Activated CD8-positive, alpha-beta memory T cell treated with anti-CD3 and anti-CD28 coated beads, Interleukin-2, amount 50 U/mL, for 1 hour (primary cell): ENCODE results near the gene SLC12A6.

ENCODE experiments used
- DNase-seq: peaks from one replicate; pipeline ENCODE4 v3.0.0-alpha.2; 2020; ENCODE audit errors: extremely low read depth

The SLC12A6 gene

DNA sequence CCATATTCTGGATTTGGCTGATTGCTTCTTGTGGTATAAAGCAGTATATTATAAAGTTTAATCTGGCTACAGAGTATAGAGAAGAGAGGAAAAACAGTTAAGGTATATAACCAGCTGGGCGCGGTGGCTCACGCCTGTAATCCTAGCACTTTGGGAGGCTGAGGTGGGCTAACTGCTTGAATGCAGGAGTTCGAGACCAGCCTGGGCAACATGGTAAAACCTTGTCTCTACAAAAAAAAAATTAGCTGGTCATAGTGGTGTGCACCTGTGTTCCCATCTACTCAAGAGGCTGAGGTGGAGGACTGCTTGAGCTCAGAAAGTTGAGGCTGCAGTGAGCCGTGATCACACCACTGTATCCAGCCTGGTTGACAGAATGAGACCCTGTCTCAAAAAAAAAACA lies 7.3 kb downstream of the SLC12A6 start:
- DNase-seq, result no peak

DNA sequence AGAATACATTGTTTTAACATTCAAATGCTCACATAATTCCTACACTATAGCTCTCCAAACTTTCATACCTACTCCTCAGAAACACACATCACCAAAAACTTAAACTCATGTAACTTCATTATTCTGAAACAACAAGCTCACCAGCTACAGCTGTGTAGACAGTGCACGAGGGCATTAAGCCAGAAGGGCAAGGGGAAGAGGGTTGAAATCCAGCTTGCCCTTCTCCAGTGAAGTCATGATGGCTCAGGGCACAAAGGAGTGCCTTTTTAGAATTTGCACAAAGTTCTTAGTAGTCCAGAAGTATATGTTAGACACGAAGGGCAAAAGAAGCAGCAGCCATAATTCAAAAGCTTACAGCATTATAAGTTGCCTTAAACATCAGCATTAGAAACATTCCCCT lies 8.6 kb downstream of the SLC12A6 start:
- no peak for DNase-seq

DNA sequence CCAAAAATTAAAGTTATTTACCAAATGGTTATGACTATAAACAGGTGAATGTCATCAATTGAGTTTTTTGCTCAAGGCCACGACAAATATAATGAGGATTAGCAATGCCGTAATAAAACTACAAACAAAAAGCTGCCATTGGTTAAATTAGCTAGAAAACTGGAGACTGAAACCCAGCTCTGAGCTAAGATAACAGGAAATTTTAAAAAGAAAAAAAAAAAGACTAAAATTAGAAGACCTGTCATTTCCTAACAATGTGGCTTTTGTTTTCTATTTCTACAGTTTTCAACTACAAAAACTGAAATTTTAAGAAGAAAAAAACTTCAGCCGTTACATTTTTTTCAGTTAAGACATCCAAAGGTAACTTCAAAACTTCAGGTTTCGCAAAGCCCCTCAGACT lies 9.7 kb downstream of the SLC12A6 start:
- no peak for DNase-seq

- no peak for DNase-seq
Measured at GRCh38 chr15:34325368-34325767, 12.2 kb downstream of the SLC12A6 start.

GRCh38 chr15:34324933-34325332 lies 12.6 kb downstream of the SLC12A6 start:
- no peak for DNase-seq

DNA sequence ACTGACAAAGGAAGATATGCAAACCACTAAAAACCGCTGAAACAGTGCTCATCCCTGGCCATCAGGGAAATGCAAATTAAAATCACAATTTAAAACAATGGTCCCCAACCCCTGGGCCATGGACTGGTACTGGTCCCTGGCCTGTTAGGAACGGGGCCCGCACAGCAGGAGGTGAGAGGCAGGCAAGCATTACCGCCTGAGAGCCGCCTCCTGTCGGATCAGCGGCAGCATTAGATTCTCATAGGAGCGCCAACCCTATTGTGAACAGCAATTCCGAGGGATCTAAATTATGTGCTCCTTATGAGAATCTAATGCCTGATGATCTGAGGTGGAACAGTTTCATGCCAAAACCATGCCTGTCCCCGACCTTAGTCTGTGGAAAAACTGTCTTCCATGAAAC lies 14.4 kb downstream of the SLC12A6 start:
- no peak for DNase-seq

GRCh38 chr15:34318277-34319079 lies 19.1 kb downstream of the SLC12A6 start:
- no peak for DNase-seq

DNA sequence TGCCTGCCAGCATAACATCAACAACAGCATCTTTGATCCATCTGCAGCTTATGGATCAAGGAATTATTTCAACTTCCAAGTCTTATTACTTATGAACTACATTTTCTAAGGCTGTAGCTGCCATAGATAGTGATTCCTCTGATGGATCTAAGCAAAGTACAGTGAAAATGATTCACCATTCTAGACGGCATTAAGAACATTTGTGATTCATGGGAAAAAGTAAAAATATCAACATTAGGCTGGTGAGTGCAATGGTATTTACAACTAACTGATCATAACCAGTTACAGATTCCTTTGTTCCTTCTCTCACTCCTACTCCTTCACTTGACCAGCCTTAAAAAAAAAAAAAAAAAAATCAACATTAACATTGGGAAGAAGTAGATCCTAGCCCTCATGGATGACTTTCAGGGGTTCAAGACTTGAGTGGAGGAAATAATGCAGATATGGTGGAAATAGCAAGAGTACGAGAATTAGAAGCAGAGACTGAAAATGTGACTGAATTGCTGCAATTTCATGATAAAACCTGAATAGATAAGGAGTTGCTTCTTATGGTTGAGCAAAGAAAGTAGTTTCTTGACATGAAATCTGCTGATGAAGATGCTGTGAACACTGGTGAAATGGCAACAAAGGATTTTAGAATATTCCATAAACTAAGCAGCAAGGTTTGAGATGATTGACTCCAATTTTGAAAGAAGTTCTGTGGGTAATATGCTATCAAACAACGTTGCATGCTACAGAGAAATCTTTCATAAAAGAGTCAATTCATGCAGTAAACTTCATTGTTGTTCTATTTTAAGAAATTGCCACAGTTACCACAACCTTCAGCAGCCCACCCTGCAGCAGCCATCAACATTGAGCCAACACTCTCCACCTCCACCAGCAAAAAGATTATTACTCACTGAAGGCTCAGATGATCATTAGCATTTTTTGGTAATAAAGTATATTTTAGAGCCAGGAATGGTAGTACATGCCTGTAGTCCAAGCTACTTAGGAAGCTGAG lies 22.8 kb downstream of the SLC12A6 start:
- no peak for DNase-seq

DNA sequence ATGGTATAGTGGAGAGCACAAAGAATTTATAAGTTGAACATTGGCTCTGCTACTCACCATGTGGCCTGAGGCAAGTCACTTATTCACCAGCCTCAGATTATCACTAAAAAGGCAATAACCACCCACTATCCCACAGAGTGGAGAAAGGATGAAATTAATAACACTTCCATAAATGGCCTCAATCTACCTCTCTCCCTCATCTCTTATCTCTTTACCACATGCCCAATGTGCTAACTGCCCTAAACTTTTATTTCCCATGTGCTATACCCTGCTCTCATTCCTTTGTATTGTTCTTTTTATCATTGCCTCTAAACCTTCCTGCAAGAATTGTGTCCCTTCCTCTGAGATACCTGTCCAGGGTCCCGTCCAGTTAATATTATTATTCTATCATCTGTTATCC lies 26.0 kb downstream of the SLC12A6 start:
- no peak for DNase-seq

DNA sequence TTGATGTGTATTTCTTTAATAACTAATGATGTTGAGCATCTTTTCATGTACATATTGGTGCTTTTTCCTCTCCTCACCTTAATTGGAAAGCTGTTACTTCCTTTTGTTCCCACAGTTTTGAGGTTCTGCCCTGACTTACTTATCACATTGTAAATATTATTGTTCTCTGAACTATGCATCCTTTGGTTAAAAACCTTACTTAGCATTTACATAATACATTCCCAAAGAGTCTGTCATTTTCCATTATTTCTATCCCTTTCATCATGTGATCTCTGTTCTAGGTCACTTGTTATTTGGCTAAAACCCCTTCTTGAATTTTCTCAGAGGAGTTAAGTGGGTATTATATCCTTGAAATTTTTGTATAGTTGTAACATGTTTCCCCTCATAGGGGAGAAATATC lies 33.0 kb downstream of the SLC12A6 start:
- DNase-seq, result no peak

- DNase-seq, result no peak
Measured at GRCh38 chr15:34301058-34301457, 36.5 kb downstream of the SLC12A6 start.

GRCh38 chr15:34297059-34297458 lies 40.5 kb downstream of the SLC12A6 start:
- DNase-seq, result no peak

DNA sequence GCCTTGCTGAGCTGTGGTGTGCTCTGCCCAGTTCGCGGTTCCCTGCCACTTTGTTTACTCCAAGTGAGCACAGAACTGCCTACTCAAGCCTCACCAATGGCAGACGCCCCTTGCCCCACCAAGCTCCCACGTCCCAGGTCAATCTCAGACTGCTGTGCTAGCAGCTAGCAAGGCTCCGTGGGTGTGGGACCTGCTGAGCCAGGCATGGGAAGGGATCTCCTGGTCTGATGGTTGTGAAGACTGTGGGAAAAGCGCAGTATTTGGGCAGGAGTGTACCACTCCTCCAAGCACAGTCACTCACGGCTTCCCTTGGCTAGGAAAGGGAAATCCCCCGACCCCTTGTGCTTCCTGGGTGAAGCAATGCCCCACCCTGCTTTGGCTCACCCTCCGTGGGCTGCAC lies 45.0 kb downstream of the SLC12A6 start:
- DNase-seq, result no peak

- DNase-seq, result no peak
Measured at GRCh38 chr15:34284937-34285336, 52.6 kb downstream of the SLC12A6 start.

DNA sequence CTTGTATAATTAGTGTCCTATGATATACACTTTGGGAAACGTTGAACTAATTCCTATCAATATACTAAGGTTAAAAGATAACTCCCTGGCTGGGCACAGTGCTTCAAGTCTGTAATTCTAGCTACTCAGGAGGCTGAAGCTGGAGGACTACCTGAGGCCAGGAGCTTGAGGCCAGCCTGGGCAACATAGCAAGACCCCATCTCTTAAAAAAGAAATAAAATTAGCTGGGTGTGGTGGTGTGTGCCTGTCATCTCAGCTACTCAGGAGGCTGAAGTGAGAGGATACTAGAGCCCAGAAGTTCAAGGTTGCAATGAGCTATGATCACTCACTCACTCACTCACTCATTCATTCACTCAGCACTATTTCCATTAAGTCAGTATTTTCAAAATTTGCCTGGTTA lies 55.2 kb downstream of the SLC12A6 start:
- no peak for DNase-seq

DNA sequence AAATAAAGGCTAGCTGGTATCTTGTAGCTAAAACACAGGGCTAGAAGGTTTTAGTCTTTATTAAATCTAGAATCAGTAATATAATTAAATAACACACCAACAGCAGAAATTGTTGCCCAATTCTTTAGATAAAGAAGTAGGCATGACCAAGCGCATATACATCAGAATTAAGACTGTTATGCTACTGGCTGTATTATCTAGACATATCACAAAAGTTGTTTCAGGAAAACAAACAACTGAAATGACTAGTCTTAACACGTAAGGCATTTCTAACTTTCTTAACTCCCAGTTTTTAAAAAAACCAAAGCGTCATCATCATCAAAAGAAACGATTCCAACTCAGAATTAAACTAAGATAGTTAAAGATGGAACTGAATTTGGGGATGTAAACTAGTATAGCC lies 57.4 kb downstream of the SLC12A6 start:
- no peak for DNase-seq

GRCh38 chr15:34279368-34279767 lies 58.2 kb downstream of the SLC12A6 start:
- DNase-seq, result no peak

- DNase-seq, result no peak
Measured at GRCh38 chr15:34275721-34276120, 61.9 kb downstream of the SLC12A6 start.

DNA sequence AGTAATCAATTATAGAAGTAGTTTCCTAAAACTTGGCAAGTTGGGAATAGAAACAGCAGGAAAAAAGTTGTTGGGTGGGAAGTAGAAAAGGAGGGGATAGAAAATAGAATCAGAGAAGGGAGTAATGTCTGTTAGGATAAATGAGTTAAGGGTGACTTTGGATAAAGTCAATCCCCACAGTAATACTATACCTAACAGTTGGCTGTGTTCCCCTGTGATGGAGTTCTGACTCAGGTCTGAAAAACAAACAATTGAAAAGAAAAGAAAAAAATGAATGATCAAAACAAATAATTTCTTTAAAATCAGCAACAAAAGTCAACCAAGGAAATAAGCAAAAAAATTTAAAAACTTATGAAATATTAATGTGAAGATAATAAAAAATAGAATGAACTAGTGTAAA lies 62.4 kb downstream of the SLC12A6 start:
- no peak for DNase-seq

- DNase-seq, result no peak
Measured at GRCh38 chr15:34271493-34271892, 66.1 kb downstream of the SLC12A6 start.

- DNase-seq, result no peak
Measured at GRCh38 chr15:34266751-34267150, 70.8 kb downstream of the SLC12A6 start.

GRCh38 chr15:34264076-34264475 lies 73.5 kb downstream of the SLC12A6 start:
- no peak for DNase-seq

DNA sequence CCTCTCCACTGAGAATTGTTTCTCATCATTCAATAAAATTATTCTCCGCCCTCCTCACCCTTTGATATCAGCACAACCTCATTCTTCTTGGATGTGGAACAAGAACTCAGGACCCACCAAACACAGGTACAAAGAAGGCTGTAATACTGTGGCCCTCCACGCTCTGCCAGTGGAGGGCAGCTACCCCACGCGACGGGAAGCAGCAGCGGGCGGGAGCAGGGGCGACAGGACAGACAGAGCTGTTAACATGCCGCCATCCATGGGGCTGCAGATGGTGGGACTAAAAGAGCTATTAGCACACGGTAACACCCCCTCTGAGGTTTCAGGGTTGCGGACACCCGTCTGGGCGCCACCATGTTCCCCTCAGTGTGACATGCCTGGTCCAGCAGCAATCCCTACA lies 75.2 kb downstream of the SLC12A6 start:
- DNase-seq, result no peak
